BLaER1 treated with 17β-estradiol and CSF1 and Interleukin-3, amounts not matched to agents 10 nM and 100 nM (cell line): ENCODE measurements around the gene DMRTA2.

Experiments used
- H3K27ac ChIP-seq, 11 experiments: shearing (Covaris generic); formaldehyde crosslinking; 2 replicates each; pipeline ENCODE4 v1.8.1; 2022
- H3K27me3 ChIP-seq, 11 experiments: shearing (Covaris generic); formaldehyde crosslinking; 2 replicates each; pipeline ENCODE4 v1.8.1; 2022
- H3K36me3 ChIP-seq, 11 experiments: shearing (Covaris generic); formaldehyde crosslinking; 2 replicates each; pipeline ENCODE4 v1.8.1; 2022
- H3K4me1 ChIP-seq, 10 experiments: shearing (Covaris generic); formaldehyde crosslinking; 2 replicates each; pipeline ENCODE4 v1.8.1; 2022
- H3K4me2 ChIP-seq, 11 experiments: shearing (Covaris generic); formaldehyde crosslinking; 2 replicates each; pipeline ENCODE4 v1.8.1; 2022
- H3K4me3 ChIP-seq, 10 experiments: shearing (Covaris generic); formaldehyde crosslinking; 2 replicates each; pipeline ENCODE4 v1.8.1; 2022
- H3K9ac ChIP-seq, 11 experiments: shearing (Covaris generic); formaldehyde crosslinking; 2 replicates each; pipeline ENCODE4 v1.8.1; 2022
- H3K9me3 ChIP-seq, 11 experiments: shearing (Covaris generic); formaldehyde crosslinking; replicated peaks in 1 of 11; 2 replicates each; pipeline ENCODE4 v1.8.1; 2022
- H4K20me1 ChIP-seq, 11 experiments: shearing (Covaris generic); formaldehyde crosslinking; 2 replicates each; pipeline ENCODE4 v1.8.1; 2022
- Cebpa-rat ChIP-seq, 11 experiments: shearing (Covaris generic); IDR thresholded peaks; 2 replicates each; pipeline ENCODE4 v1.8.1; 2022

DMRTA2 gene

DNA sequence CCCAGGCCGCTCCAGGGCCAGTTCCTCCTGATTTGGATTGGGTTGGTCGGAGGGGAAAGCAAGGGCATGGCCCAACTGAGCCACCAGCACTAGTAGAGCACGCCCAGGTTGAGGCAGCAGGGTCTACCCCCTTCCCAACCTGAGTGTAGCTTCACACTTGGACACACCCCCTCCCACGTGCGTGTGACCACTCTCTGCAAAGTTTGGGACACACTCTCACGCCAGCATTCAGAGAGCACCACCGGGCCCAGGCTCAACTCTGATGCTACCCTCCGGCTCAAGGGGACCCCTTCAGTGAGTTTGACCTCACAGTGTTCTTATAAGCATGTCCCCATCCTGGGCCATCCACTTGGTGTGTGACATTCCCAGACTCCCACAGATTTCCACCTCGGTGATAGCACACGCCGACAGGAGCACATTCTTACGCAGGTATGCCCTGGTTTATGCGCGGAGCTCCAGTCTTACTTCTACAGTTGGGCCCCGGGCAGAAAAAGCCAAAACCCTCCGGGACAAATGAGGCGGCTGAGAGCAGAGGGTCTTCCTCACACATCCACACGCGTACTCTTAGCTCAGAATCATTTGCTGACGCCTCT lies 3.0 kb upstream of the DMRTA2 start:
- peaks cover 100% of the 10 kb centered on the region in 11 experiments for H3K27me3 ChIP-seq

GRCh38 chr1:50425376-50426107 lies 2.3 kb upstream of the DMRTA2 start:
- no peak for TF ChIP-seq Cebpa-rat (IDR thresholded peaks at IDR 0.05)
- peaks cover 0 to 27% (median 0%) of the 10 kb centered on the region in 11 experiments; a peak in 6 of 22 replicates for H4K20me1 ChIP-seq
- H3K4me1 ChIP-seq, result no peaks in the 10 kb centered on the region; a peak in 1 of 20 replicates
- no peak overlapping the region for H3K4me2 ChIP-seq
- peaks cover 71 to 82% (median 78%) of the 10 kb centered on the region in 11 experiments for H3K9me3 ChIP-seq
- H3K27ac ChIP-seq, result no peak overlapping the region
- H3K36me3 ChIP-seq, result no peaks in the 10 kb centered on the region
- H3K9ac ChIP-seq, result no peak overlapping the region
- H3K27me3 ChIP-seq, result peaks cover 100% of the 10 kb centered on the region in 11 experiments
- H3K4me3 ChIP-seq, result no peak overlapping the region

More for the DNA sequence above, 3.0 kb upstream of the DMRTA2 start:
- H3K4me1 ChIP-seq, result no peaks in the 10 kb centered on the region; a peak in 1 of 20 replicates
- H3K4me2 ChIP-seq, result no peak overlapping the region
- H3K36me3 ChIP-seq, result no peaks in the 10 kb centered on the region
- H3K4me3 ChIP-seq, result no peak overlapping the region
- no peak for TF ChIP-seq Cebpa-rat (IDR thresholded peaks at IDR 0.05)
- H3K9ac ChIP-seq, result no peak overlapping the region
- peaks cover 0 to 27% (median 0%) of the 10 kb centered on the region in 11 experiments; a peak in 6 of 22 replicates for H4K20me1 ChIP-seq
- no peak overlapping the region for H3K27ac ChIP-seq
- peaks cover 65 to 79% (median 72%) of the 10 kb centered on the region in 11 experiments for H3K9me3 ChIP-seq

DNA sequence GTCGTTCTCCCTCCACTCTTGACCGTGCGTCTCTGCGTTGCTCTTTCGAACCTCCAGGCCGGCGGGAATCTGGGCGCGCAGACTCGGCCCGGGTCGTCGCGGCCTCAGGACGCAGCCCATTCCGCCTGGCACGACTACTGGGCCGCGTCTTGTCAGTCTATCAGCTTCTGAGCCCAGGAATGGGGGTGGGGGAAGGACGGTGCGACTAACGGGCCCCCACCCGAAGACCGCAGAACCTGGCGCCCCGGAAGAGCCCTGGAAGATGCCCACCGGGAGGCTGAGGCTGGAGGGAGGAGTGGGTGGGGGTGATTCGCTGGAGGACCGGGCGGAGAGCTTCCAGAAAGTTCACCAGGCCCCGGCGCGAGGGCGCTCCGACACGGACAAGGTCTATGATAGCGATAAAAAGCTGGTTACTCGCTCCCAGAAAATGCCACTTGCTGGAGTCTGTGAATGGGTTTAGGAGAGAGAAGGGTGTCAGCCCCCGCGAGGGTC lies 1.7 kb upstream of the DMRTA2 start:
- Histone ChIP-seq H3K4me2 (peak overlapping the region in 1 of 11 experiments; percentile 37; a peak in 1 of 22 replicates), H3K9me3 (peaks cover 77 to 88% (median 84%) of the 10 kb centered on the region in 11 experiments), H3K4me3 (no peak overlapping the region), H3K4me1 (no peaks in the 10 kb centered on the region; a peak in 1 of 20 replicates), H3K27ac (no peak overlapping the region), H3K36me3 (no peaks in the 10 kb centered on the region), H4K20me1 (peaks cover 0 to 27% (median 0%) of the 10 kb centered on the region in 11 experiments; a peak in 6 of 22 replicates), H3K27me3 (peaks cover 100% of the 10 kb centered on the region in 11 experiments), H3K9ac (no peak overlapping the region)
- no peak for TF ChIP-seq Cebpa-rat (IDR thresholded peaks at IDR 0.05)

GRCh38 chr1:50424045-50424883 lies 1.0 kb upstream of the DMRTA2 start:
- Histone ChIP-seq H4K20me1 (peaks cover 0 to 27% (median 0%) of the 10 kb centered on the region in 11 experiments; a peak in 6 of 22 replicates), H3K4me3 (0 out of 20 replicates have a peak overlapping the region, but pooled peaks of 2 of the 10 experiments have one; percentile 5), H3K9ac (no peak overlapping the region), H3K9me3 (peaks cover 84 to 94% (median 91%) of the 10 kb centered on the region in 11 experiments), H3K27ac (no peak overlapping the region), H3K36me3 (no peaks in the 10 kb centered on the region), H3K4me2 (peak overlapping the region in 2 of 11 experiments; percentile 1 to 37; a peak in 2 of 22 replicates), H3K27me3 (peaks cover 100% of the 10 kb centered on the region in 11 experiments), H3K4me1 (no peaks in the 10 kb centered on the region; a peak in 1 of 20 replicates)
- TF ChIP-seq Cebpa-rat (IDR thresholded peaks at IDR 0.05), result no peak

GRCh38 chr1:50423670-50424000 lies 392 bp upstream of the DMRTA2 start:
- no peak overlapping the region for H3K27ac ChIP-seq
- H3K4me2 ChIP-seq, result no peak overlapping the region
- no peak overlapping the region for H3K4me3 ChIP-seq
- TF ChIP-seq Cebpa-rat (IDR thresholded peaks at IDR 0.05), result no peak
- no peak overlapping the region for H3K9ac ChIP-seq
- peaks cover 90 to 100% (median 97%) of the 10 kb centered on the region in 11 experiments for H3K9me3 ChIP-seq
- peaks cover 100% of the 10 kb centered on the region in 11 experiments for H3K27me3 ChIP-seq
- H4K20me1 ChIP-seq, result peaks cover 0 to 27% (median 0%) of the 10 kb centered on the region in 11 experiments; a peak in 6 of 22 replicates
- no peaks in the 10 kb centered on the region; a peak in 1 of 22 replicates for H3K36me3 ChIP-seq
- H3K4me1 ChIP-seq, result no peaks in the 10 kb centered on the region; a peak in 1 of 20 replicates

- Histone ChIP-seq H3K4me3 (no peak overlapping the region), H3K27ac (no peak overlapping the region), H3K4me2 (no peak overlapping the region), H3K36me3 (no peaks in the 10 kb centered on the region; a peak in 1 of 22 replicates), H3K27me3 (peaks cover 100% of the 10 kb centered on the region in 11 experiments), H4K20me1 (peaks cover 0 to 21% (median 0%) of the 10 kb centered on the region in 11 experiments; a peak in 6 of 22 replicates), H3K9ac (no peak overlapping the region), H3K4me1 (no peaks in the 10 kb centered on the region; a peak in 1 of 20 replicates), H3K9me3 (peaks cover 90 to 100% (median 98%) of the 10 kb centered on the region in 11 experiments)
- TF ChIP-seq Cebpa-rat (IDR thresholded peaks at IDR 0.05), result no peak
Observed at GRCh38 chr1:50422675-50422945, 633 bp downstream of the DMRTA2 start.

DNA sequence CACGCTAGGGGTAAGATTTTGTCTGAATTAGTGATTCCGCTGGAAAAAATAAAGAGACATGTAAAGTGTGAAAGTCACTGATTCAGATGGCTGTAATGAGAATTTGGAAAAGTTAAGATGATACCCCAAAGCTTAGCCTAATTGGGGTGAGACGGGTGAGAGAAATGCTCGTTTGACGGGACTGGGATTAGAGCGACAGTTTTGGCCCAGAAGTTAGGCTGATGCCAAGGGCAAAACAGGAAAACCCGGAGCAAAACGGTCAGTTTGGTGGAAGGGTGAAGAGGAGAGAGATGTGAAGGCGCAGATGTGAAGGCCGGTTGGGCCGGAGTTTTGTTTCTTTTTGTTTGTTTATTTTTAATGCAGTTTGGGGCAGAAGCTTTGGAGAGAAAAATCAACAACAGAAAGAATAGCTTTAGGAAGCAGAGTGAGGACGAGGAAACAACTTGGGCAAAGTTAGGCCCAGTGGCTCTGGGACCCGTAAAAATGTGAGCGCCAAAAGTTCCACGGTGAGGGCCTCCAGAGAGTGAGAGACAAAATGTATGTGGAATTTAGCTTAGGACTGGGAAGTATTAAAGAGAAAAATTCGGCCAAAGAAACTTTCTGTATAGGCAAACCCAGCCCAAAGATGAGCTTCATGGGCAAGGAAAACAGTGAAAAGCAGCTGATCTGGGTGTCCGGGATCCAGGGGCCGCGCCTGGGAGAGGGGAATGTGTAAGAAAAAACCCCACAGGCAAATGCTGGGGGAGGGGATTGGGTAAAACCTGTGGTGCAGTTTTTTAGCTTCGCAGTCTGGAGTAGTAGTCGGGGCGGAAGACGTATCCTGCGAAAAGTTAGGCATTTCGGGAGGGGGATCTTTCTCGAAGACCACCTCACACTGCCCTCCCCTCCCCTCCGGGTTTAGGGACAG lies 1.2 kb downstream of the DMRTA2 start:
- peaks cover 0 to 1% (median 0%) of the 10 kb centered on the region in 11 experiments; a peak in 2 of 22 replicates for H3K36me3 ChIP-seq
- no peak overlapping the region for H3K4me3 ChIP-seq
- peaks cover 90 to 100% (median 98%) of the 10 kb centered on the region in 11 experiments for H3K9me3 ChIP-seq
- peaks cover 0 to 15% (median 0%) of the 10 kb centered on the region in 11 experiments; a peak in 4 of 22 replicates for H4K20me1 ChIP-seq
- peaks cover 100% of the 10 kb centered on the region in 11 experiments for H3K27me3 ChIP-seq
- no peak overlapping the region for H3K4me2 ChIP-seq
- no peak overlapping the region for H3K27ac ChIP-seq
- H3K9ac ChIP-seq, result no peak overlapping the region
- no peaks in the 10 kb centered on the region; a peak in 1 of 20 replicates for H3K4me1 ChIP-seq
- TF ChIP-seq Cebpa-rat (IDR thresholded peaks at IDR 0.05), result no peak

GRCh38 chr1:50421366-50421748 lies 1.9 kb downstream of the DMRTA2 start:
- H3K4me3 ChIP-seq, result no peak overlapping the region
- peaks cover 0 to 15% (median 0%) of the 10 kb centered on the region in 11 experiments; a peak in 4 of 22 replicates for H4K20me1 ChIP-seq
- H3K36me3 ChIP-seq, result peaks cover 0 to 5% (median 0%) of the 10 kb centered on the region in 11 experiments; a peak in 2 of 22 replicates
- no peak overlapping the region for H3K9ac ChIP-seq
- no peak overlapping the region for H3K4me2 ChIP-seq
- no peak overlapping the region for H3K27ac ChIP-seq
- no peak for TF ChIP-seq Cebpa-rat (IDR thresholded peaks at IDR 0.05)
- H3K27me3 ChIP-seq, result peaks cover 100% of the 10 kb centered on the region in 11 experiments
- H3K4me1 ChIP-seq, result no peaks in the 10 kb centered on the region; a peak in 1 of 20 replicates
- H3K9me3 ChIP-seq, result peaks cover 91 to 100% (median 98%) of the 10 kb centered on the region in 11 experiments
